Esophagus muscularis mucosa (tissue), 4 donors: Measurements from ENCODE around the gene P3H3. TPM values are rescaled to one million over a fixed set of nuclear protein-coding genes. Genes with fewer than 3 reads are reported as not detected.
A peak's percentile ranks its signal among the peaks of the same experiment; 100 is the strongest.

Experiments
- DNase-seq: peaks from one replicate; pipeline ENCODE4 v3.0.0-alpha.2; 2017; ENCODE audit errors: extremely low spot score
- H3K27ac ChIP-seq, 4 donors: fragments of 200-600 bp; sonication (generic); replicated peaks in 1 of 4; 1 replicate in 3 of 4; 2 replicates in 1 of 4; pipeline ENCODE4 v1.5.1; 2016 to 2019; ENCODE audit warnings: mild to moderate bottlenecking in 1 of 4
- H3K27me3 ChIP-seq, 4 donors: fragments of 200-600 bp; sonication (generic); one replicate each; pipeline versions ENCODE4 v1.5.1 to v1.6.0; 2016 to 2019
- H3K36me3 ChIP-seq, 4 donors: fragments of 200-600 bp; sonication (generic); one replicate each; pipeline ENCODE4 v1.5.1; 2016 to 2019
- H3K4me1 ChIP-seq, 4 donors: fragments of 200-600 bp; sonication (generic); one replicate each; pipeline ENCODE4 v1.5.1; 2016 to 2019
- H3K4me3 ChIP-seq, 4 donors: fragments of 200-600 bp; sonication (generic); 1 replicate in 2 of 4; 2 replicates in 2 of 4; pipeline ENCODE4 v1.5.1; 2016 to 2019; ENCODE audit warnings: mild to moderate bottlenecking in 4 of 4, moderate library complexity in 1 of 4
- H3K9me3 ChIP-seq, 4 donors: fragments of 200-600 bp; sonication (generic); 1 replicate in 3 of 4; 2 replicates in 1 of 4; pipeline ENCODE4 v1.5.1; 2016 to 2019
- EP300 ChIP-seq: sonication (generic); formaldehyde crosslinking; IDR thresholded peaks from one replicate; pipeline ENCODE4 v1.6.1; 2017; ENCODE audit warnings: antibody characterized with exemption
- POLR2A ChIP-seq: fragments of 450-650 bp; IDR thresholded peaks from one replicate; pipeline ENCODE4 v1.6.1; 2017; ENCODE audit warnings: antibody characterized with exemption, moderate library complexity, mild to moderate bottlenecking, low read depth
- POLR2AphosphoS5 ChIP-seq, 2 donors: sonication (generic); formaldehyde crosslinking; IDR thresholded peaks; one replicate each; pipeline ENCODE4 v1.6.1; 2017; ENCODE audit warnings: antibody characterized with exemption in 2 of 2
- WGBS: methylation state at CpG from one replicate; pipeline ENCODE4 v1.1.5; 2018; 5-methylcytosine and 5-hydroxymethylcytosine counted together
- intact Hi-C: fragments of 100-400 bp; cut with DNase I; formaldehyde crosslinking; loops from one replicate; pipeline ENCODE4 v1.15.1; 2023
- total RNA-seq, 4 donors: library from RNA; depleted of rRNA; stranded (reverse); fragments of >200 nt; gene quantifications; one replicate each; pipeline versions ENCODE4 v1.1.0 to v1.2.1, GENCODE V29; 2016
- TF ChIP-seq, protein P1 (sequence below), 3 experiments: fragments of 200-600 bp in 2 of 3; fragments of 450-650 bp in 1 of 3; sonication (generic) in 2 of 3; IDR thresholded peaks; one replicate each; pipeline ENCODE4 v1.5.1; 2017 to 2019; ENCODE audit warnings: antibody characterized with exemption in 3 of 3, mild to moderate bottlenecking in 2 of 3, moderate library complexity in 1 of 3

Gene P3H3
- total RNA-seq, 4 donors from 2014 or later = 16.4 to 30.7 (median 26.8) TPM

DNA sequence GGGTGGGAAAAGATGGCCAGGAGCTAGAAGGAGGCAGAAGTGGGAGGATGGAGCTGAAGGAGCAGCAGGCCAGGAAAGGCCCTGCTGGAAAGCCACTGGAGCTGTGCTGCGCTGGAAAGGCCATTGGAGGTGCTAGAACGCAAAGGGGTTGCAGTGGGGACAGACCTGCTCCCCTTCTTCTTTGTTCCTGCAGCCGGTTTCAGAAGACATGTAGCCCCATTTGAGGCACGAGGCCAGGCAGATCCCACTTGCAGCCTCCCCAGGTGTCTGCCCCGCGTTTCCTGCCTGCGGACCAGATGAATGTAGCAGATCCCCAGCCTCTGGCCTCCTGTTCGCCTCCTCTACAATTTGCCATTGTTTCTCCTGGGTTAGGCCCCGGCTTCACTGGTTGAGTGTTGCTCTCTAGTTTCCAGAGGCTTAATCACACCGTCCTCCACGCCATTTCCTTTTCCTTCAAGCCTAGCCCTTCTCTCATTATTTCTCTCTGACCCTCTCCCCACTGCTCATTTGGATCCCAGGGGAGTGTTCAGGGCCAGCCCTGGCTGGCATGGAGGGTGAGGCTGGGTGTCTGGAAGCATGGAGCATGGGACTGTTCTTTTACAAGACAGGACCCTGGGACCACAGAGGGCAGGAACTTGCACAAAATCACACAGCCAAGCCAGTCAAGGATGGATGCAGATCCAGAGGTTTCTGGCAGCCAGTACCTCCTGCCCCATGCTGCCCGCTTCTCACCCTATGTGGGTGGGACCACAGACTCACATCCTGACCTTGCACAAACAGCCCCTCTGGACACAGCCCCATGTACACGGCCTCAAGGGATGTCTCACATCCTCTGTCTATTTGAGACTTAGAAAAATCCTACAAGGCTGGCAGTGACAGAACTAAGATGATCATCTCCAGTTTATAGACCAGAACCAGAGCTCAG lies 8.8 kb upstream of the P3H3 start:
- peaks cover 0 to 32% (median 5%) of the 10 kb centered on the region in 4 donors for H3K27me3 ChIP-seq
- no peak for DNase-seq
- H3K4me3 ChIP-seq = no peak overlapping the region
- no peak overlapping the region for H3K27ac ChIP-seq
- peaks cover 6 to 28% (median 25%) of the 10 kb centered on the region in 4 donors for H3K4me1 ChIP-seq
- TF ChIP-seq EP300 (no peak), POLR2AphosphoS5 (IDR thresholded peaks at IDR 0.05) (no peak), POLR2A (no peak)
- TF ChIP-seq, protein P1, sequence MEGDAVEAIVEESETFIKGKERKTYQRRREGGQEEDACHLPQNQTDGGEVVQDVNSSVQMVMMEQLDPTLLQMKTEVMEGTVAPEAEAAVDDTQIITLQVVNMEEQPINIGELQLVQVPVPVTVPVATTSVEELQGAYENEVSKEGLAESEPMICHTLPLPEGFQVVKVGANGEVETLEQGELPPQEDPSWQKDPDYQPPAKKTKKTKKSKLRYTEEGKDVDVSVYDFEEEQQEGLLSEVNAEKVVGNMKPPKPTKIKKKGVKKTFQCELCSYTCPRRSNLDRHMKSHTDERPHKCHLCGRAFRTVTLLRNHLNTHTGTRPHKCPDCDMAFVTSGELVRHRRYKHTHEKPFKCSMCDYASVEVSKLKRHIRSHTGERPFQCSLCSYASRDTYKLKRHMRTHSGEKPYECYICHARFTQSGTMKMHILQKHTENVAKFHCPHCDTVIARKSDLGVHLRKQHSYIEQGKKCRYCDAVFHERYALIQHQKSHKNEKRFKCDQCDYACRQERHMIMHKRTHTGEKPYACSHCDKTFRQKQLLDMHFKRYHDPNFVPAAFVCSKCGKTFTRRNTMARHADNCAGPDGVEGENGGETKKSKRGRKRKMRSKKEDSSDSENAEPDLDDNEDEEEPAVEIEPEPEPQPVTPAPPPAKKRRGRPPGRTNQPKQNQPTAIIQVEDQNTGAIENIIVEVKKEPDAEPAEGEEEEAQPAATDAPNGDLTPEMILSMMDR (IDR thresholded peaks at IDR 0.05) = no peak
- no peaks in the 10 kb centered on the region for H3K9me3 ChIP-seq
- intact Hi-C loops = no loop called here
- H3K36me3 ChIP-seq = no peaks in the 10 kb centered on the region
- WGBS = 90% methylated on average over 13 of the region's 13 CpGs

DNA sequence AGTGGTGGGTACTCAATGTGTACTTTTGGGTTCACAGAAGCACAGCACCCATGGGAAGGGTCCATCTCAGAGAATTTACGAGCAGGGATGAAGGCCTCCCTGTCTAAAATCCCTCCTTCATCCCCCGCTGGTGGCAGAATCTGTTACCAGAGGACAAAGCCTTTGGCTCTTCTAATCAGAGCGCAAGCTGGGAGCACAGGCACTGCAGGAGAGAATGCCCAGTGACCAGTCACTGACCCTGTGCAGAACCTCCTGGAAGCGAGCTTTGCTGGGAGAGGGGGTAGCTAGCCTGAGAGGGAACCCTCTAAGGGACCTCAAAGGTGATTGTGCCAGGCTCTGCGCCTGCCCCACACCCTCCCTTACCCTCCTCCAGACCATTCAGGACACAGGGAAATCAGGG lies 8.0 kb upstream of the P3H3 start:
- TF ChIP-seq POLR2AphosphoS5 (IDR thresholded peaks at IDR 0.05) = no peak
- no peak for TF ChIP-seq EP300
- TF ChIP-seq, protein P1 (IDR thresholded peaks at IDR 0.05) = no peak
- TF ChIP-seq POLR2A = no peak
- Histone ChIP-seq H3K4me3 (no peak overlapping the region), H3K27me3 (peaks cover 0 to 35% (median 5%) of the 10 kb centered on the region in 4 donors), H3K36me3 (no peaks in the 10 kb centered on the region), H3K4me1 (peaks cover 8 to 33% (median 29%) of the 10 kb centered on the region in 4 donors), H3K27ac (no peak overlapping the region), H3K9me3 (no peaks in the 10 kb centered on the region)
- WGBS = 79% methylated on average over 5 of the region's 5 CpGs
- intact Hi-C loops = no loop called here
- no peak for DNase-seq

DNA sequence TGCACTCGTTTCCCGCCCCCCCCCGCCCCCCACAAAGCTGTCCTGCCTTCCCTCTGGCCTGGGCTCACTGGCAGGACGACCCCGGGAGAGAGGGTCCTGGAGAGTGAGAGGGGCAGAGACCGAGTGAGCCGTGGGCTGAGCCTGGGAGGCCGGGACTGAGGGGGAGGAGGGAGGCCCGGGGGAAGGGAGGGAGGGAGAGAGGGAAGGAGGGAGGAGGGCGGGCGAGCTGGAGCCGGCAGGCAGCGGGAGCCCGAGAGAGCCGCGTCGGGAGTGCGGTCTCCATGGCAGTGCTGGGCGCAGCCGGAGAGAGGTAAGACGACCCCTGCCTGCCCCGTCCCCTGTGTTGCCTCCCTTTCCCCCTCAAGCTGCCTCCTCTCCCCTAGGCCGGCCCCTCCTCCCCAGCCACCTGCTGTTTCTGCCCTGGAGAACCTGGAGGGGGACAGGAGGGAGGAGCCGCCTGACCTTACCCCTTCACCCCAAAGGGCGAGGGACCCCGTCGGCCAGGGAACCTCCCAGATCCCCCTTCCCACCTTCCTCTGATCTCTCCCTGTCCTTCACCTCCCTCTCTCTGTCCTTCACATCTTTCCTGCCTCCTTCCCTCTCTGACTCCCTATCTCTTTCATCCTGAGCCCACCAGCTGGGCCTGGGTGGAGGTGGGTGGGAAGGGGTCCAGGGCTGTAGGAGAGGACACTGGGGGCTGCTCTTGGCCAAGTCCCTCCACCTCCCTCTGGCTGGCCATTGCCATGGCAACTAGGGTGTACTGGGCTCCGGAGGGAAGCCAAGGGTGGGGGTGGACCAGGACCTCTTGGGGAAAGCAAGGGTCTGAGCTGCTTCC lies 6.4 kb upstream of the P3H3 start, which contains the start of gene GPR162:
TSS of gene GPR162 (plus strand) at position 231 of the 835 bp plus-strand sequence. CDS start 2,078 bp downstream, outside the sequence.
- no peaks in the 10 kb centered on the region for H3K9me3 ChIP-seq
- TF ChIP-seq POLR2AphosphoS5 (IDR thresholded peaks at IDR 0.05) (no peak), POLR2A (no peak), EP300 (no peak)
- TF ChIP-seq, protein P1 (IDR thresholded peaks at IDR 0.05) = no peak
- intact Hi-C loops = no loop called here
- H3K4me3 ChIP-seq = peak within 1 kb of the TSS; percentile 54 to 71 (median 58)
- peaks cover 0 to 38% (median 5%) of the 10 kb centered on the region in 4 donors for H3K27me3 ChIP-seq
- H3K36me3 ChIP-seq = no peaks in the 10 kb centered on the region
- peaks cover 13 to 47% (median 41%) of the 10 kb centered on the region in 4 donors for H3K4me1 ChIP-seq
- WGBS = 3% methylated on average over 24 of the region's 28 CpGs
- peak within 1 kb of the TSS; percentile 55 to 77 (median 69) for H3K27ac ChIP-seq
- DNase-seq = no peak

DNA sequence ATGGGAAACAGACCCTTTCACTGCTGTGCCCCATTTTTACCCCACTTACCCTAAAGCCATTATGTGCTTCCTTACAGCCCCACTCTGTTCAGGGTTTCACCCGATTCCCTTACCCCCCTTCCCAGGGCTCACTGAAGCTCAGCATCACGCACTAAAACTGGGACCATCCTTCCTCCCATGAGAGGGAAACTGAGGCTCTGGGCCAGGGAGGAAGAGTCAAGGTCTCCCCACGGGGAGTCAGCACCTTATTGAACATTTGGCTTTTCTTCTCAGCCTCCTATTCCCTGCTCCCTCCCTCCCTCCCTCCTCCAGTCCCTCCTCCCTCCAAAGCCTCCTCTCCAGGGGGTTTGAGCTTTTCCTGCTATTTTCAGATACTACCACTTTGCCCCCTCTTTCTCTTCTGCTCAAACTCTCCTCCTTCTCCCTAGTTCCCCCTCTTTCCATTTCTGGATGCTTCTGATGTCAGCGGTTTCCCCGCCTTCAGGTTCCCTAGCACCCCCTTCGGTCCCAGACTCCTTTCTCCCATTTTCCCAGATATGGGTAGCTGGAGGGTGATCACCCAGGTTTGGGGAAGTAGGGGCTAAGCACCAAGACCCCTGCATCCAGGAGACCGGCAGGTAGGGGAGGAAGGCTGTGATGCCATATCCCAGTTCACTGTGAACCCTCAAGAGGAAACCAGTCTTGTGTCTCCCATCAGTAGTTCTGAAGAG lies 5.6 kb upstream of the P3H3 start:
- H3K4me3 ChIP-seq = peak overlapping the region; percentile 54 to 71 (median 58)
- no peak for DNase-seq
- H3K36me3 ChIP-seq = no peaks in the 10 kb centered on the region
- H3K9me3 ChIP-seq = no peaks in the 10 kb centered on the region
- no peak for TF ChIP-seq POLR2AphosphoS5 (IDR thresholded peaks at IDR 0.05)
- no peak for TF ChIP-seq EP300
- TF ChIP-seq, protein P1 (IDR thresholded peaks at IDR 0.05) = no peak
- no peak for TF ChIP-seq POLR2A
- H3K27me3 ChIP-seq = peaks cover 0 to 38% (median 5%) of the 10 kb centered on the region in 4 donors
- H3K27ac ChIP-seq = no peak overlapping the region
- peaks cover 20 to 55% (median 49%) of the 10 kb centered on the region in 4 donors for H3K4me1 ChIP-seq
- intact Hi-C loops = no loop called here
- WGBS = 67% methylated on average over 7 of the region's 7 CpGs
